H1 (cell line): ENCODE data around the gene SHISA6. TPM values are rescaled to one million over a fixed set of nuclear protein-coding genes. Genes with fewer than 3 reads are reported as not detected.

Experiments
- CTCF ChIA-PET: fragments of 300-600 bp; sonication (Branson Sonifier 250); formaldehyde crosslinking; loops from one replicate; lab custom pipeline; 2021; ENCODE audit not compliant: partially characterized antibody; lab: Charles Lee
- POLR2A ChIA-PET: fragments of 300-600 bp; sonication (Branson Sonifier 250); formaldehyde crosslinking; loops from one replicate; lab custom pipeline; 2021; ENCODE audit warnings: inconsistent platforms; ENCODE audit not compliant: partially characterized antibody; lab: Charles Lee
- DNase-seq, 2 experiments: peaks; one replicate each; pipeline versions ENCODE4 v3.0.0 to v3.0.0-alpha.2; 2010 to 2022; ENCODE audit warnings: low spot score in 2 of 2, low read depth in 1 of 2, mixed read lengths in 1 of 2
- FAIRE-seq: peaks from 2 replicates; lab custom pipeline; 2011; peaks lifted over from hg19 to GRCh38; lab: Jason Lieb, UNC
- H2AFZ ChIP-seq: 2 replicates; pipeline ENCODE4 v1.8.1; 2012; ENCODE audit warnings: low read length, inconsistent platforms
- H2AK5ac ChIP-seq: 2 replicates; pipeline ENCODE4 v1.6.1; 2013; ENCODE audit warnings: low read depth, low read length
- H2BK120ac ChIP-seq: replicated peaks from 2 replicates; pipeline ENCODE3; 2013; ENCODE audit warnings: low read depth, low read length, inconsistent platforms
- H2BK12ac ChIP-seq: 2 replicates; pipeline ENCODE4 v1.6.1; 2013; ENCODE audit warnings: low read depth, low read length
- H2BK15ac ChIP-seq: 2 replicates; pipeline ENCODE4 v1.6.1; 2013; ENCODE audit warnings: low read length
- H2BK20ac ChIP-seq: 2 replicates; pipeline ENCODE4 v1.6.1; 2013; ENCODE audit warnings: low read length
- H2BK5ac ChIP-seq: 2 replicates; pipeline ENCODE4 v1.6.1; 2013; ENCODE audit warnings: low read depth, low read length
- H3K14ac ChIP-seq: 2 replicates; pipeline ENCODE4 v1.6.1; 2013; ENCODE audit warnings: inconsistent platforms; ENCODE audit not compliant: insufficient read length
- H3K18ac ChIP-seq: 2 replicates; pipeline ENCODE4 v1.6.1; 2013; ENCODE audit warnings: low read length; ENCODE audit errors: extremely low read depth
- H3K23ac ChIP-seq: 2 replicates; pipeline ENCODE4 v1.6.1; 2013; ENCODE audit warnings: inconsistent platforms; ENCODE audit not compliant: insufficient read length
- H3K23me2 ChIP-seq: 2 replicates; pipeline ENCODE4 v1.6.1; 2013; ENCODE audit warnings: low read depth, low read length
- H3K27ac ChIP-seq: 2 replicates; pipeline ENCODE4 v1.6.1; 2011; ENCODE audit warnings: low read depth, low read length, inconsistent platforms
- H3K27me3 ChIP-seq, 4 experiments: replicated peaks in 1 of 4; 1 replicate in 1 of 4; 2 replicates in 3 of 4; pipeline versions ENCODE4 v1.6.1 to v1.8.1; 2011 to 2013; ENCODE audit warnings: low read length in 3 of 4, mild to moderate bottlenecking in 3 of 4, inconsistent platforms in 2 of 4, mixed read lengths in 2 of 4, moderate library complexity in 1 of 4; ENCODE audit not compliant: control insufficient read depth in 3 of 4, insufficient read depth in 3 of 4; ENCODE audit errors: extremely low read depth in 1 of 4
- H3K36me3 ChIP-seq, 4 experiments: 2 replicates each; pipeline versions ENCODE4 v1.6.1 to v1.8.1; 2011 to 2013; ENCODE audit warnings: mild to moderate bottlenecking in 4 of 4, low read length in 3 of 4, moderate library complexity in 2 of 4, control low read depth in 1 of 4, inconsistent platforms in 1 of 4; ENCODE audit not compliant: insufficient read depth in 4 of 4, control insufficient read depth in 2 of 4
- H3K4ac ChIP-seq: replicated peaks from 2 replicates; pipeline ENCODE3; 2013; ENCODE audit warnings: low read length, low read depth, mixed read lengths, inconsistent platforms; ENCODE audit not compliant: insufficient read length
- H3K4me1 ChIP-seq, 4 experiments: replicated peaks in 1 of 4; 1 replicate in 1 of 4; 2 replicates in 3 of 4; pipeline versions ENCODE4 v1.6.1 to v1.8.1; 2011 to 2013; ENCODE audit warnings: low read length in 3 of 4, inconsistent platforms in 2 of 4, mixed read lengths in 1 of 4; ENCODE audit not compliant: insufficient read depth in 4 of 4, control insufficient read depth in 3 of 4
- H3K4me2 ChIP-seq, 2 experiments: 2 replicates each; pipeline versions ENCODE4 v1.6.1 to v1.8.1; 2011 to 2013; ENCODE audit warnings: low read depth in 2 of 2, low read length in 2 of 2, control low read depth in 1 of 2, inconsistent platforms in 1 of 2, mild to moderate bottlenecking in 1 of 2; ENCODE audit not compliant: insufficient read depth in 1 of 2
- H3K4me3 ChIP-seq, 4 experiments: fragments of 200-600, 300-600 bp in 1 of 4; sonication (generic), shearing (Covaris generic), sonication (Bioruptor Twin) in 1 of 4; 2 replicates each; pipeline versions ENCODE4 v1.5.1 to v1.8.1; 2011 to 2016; ENCODE audit warnings: low read length in 4 of 4, low read depth in 3 of 4, control low read depth in 2 of 4, inconsistent platforms in 2 of 4, mild to moderate bottlenecking in 2 of 4, mixed read lengths in 1 of 4, moderate library complexity in 1 of 4; ENCODE audit not compliant: insufficient read depth in 2 of 4; ENCODE audit errors: extremely low read depth in 1 of 4
- H3K56ac ChIP-seq: replicated peaks from 2 replicates; pipeline ENCODE3; 2013; ENCODE audit warnings: low read depth, mild to moderate bottlenecking, mixed read lengths, low read length, inconsistent platforms; ENCODE audit not compliant: insufficient read length
- H3K79me1 ChIP-seq: 2 replicates; pipeline ENCODE4 v1.6.1; 2013; ENCODE audit warnings: low read depth, low read length, control low read depth
- H3K79me2 ChIP-seq, 2 experiments: 2 replicates each; pipeline versions ENCODE4 v1.6.1 to v1.8.1; 2012 to 2013; ENCODE audit warnings: low read length in 2 of 2, mild to moderate bottlenecking in 2 of 2, inconsistent platforms in 1 of 2; ENCODE audit not compliant: insufficient read depth in 2 of 2, control insufficient read depth in 1 of 2
- H3K9ac ChIP-seq, 4 experiments: replicated peaks in 1 of 4; 1 replicate in 1 of 4; 2 replicates in 3 of 4; pipeline versions ENCODE4 v1.6.1 to v1.8.1; 2011 to 2013; ENCODE audit warnings: low read depth in 3 of 4, low read length in 3 of 4, control low read depth in 2 of 4, mild to moderate bottlenecking in 2 of 4, moderate library complexity in 2 of 4, inconsistent platforms in 1 of 4; ENCODE audit errors: extremely low read depth in 1 of 4
- H3K9me3 ChIP-seq, 2 experiments: 2 replicates each; pipeline versions ENCODE4 v1.6.1 to v1.8.1; 2012 to 2013; ENCODE audit warnings: mild to moderate bottlenecking in 2 of 2, moderate library complexity in 2 of 2, control low read depth in 1 of 2, inconsistent platforms in 1 of 2, low read depth in 1 of 2, low read length in 1 of 2, mixed read lengths in 1 of 2; ENCODE audit not compliant: insufficient read depth in 2 of 2
- H4K20me1 ChIP-seq, 2 experiments: replicated peaks in 1 of 2; 2 replicates each; pipeline versions ENCODE3 to v1.8.1; 2011 to 2013; ENCODE audit warnings: inconsistent platforms in 2 of 2, low read length in 2 of 2, mild to moderate bottlenecking in 1 of 2; ENCODE audit not compliant: insufficient read depth in 2 of 2, control insufficient read depth in 1 of 2
- H4K5ac ChIP-seq: 2 replicates; pipeline ENCODE4 v1.6.1; 2013; ENCODE audit warnings: low read length, low read depth, mixed read lengths, inconsistent platforms; ENCODE audit not compliant: insufficient read length
- H4K8ac ChIP-seq: 2 replicates; pipeline ENCODE4 v1.8.0; 2013; ENCODE audit warnings: mild to moderate bottlenecking, moderate library complexity, low read length, inconsistent platforms; ENCODE audit not compliant: insufficient read depth; ENCODE audit errors: extremely low read depth
- H4K91ac ChIP-seq: replicated peaks from 2 replicates; pipeline ENCODE3; 2013; ENCODE audit warnings: low read length, mixed read lengths, inconsistent platforms; ENCODE audit not compliant: insufficient read length
- CREB1 ChIP-seq: IDR thresholded peaks from 2 replicates; pipeline ENCODE4 v1.6.1; 2012; ENCODE audit warnings: inconsistent platforms
- WGBS, 2 experiments: shearing (Covaris generic) in 1 of 2; methylation state at CpG; one replicate each; pipeline versions ENCODE4 v1.1.6 to v1.1.7; 2013 to 2015; ENCODE audit warnings: low lambda C conversion rate in 2 of 2, mixed read lengths in 2 of 2, inconsistent platforms in 1 of 2, low coverage in 1 of 2, missing lambda C conversion rate in 1 of 2; ENCODE audit not compliant: insufficient replicate concordance in 2 of 2, insufficient coverage in 1 of 2, insufficient read length in 1 of 2; ENCODE audit errors: extremely low coverage in 1 of 2, missing lambda C conversion rate in 1 of 2; 5-methylcytosine and 5-hydroxymethylcytosine counted together
- polyA plus RNA-seq, 7 experiments: library from polyadenylated mRNA; depleted of rRNA in 3 of 7; stranded (reverse) in 5 of 7; unstranded in 2 of 7; fragments of >200 nt in 5 of 7; fragments of 200-250 nt in 2 of 7; gene quantifications; 1 replicate in 5 of 7; 2 replicates in 1 of 7; 4 replicates in 1 of 7; pipeline versions ENCODE4 v1.2.1 to v1.2.3, GENCODE V29; 2011 to 2013; ENCODE audit warnings: missing spikeins in 2 of 7, mixed read lengths in 2 of 7
- total RNA-seq: library from RNA; stranded (reverse); fragmentation: NEBNext Ultra II Directional; extraction: Animal tissue kit (Norgen Biotek cat#: 25700); gene quantifications from 2 replicates; pipeline ENCODE4 v1.2.1, GENCODE V29; 2021

SHISA6 gene
- total and polyA plus RNA-seq, 2 of the 8 experiments (the other 6 are each of a cell fraction or from before 2014, with no cell fraction given) = 2.9 to 4.8 TPM

- CTCF ChIA-PET = interaction anchor here (0.5 to 1.6 kb wide), 2 partner anchors 363 to 680 kb away, joined by 3 to 7 read pairs; no protein-coding TSS in a partner anchor
- H4K5ac ChIP-seq = no peak overlapping the region
- no peaks in the 10 kb centered on the region for H4K20me1 ChIP-seq
- H2BK5ac ChIP-seq = no peak overlapping the region
- H3K27ac ChIP-seq = no peak overlapping the region
- no peak overlapping the region for H3K23ac ChIP-seq
- no peak overlapping the region for H3K18ac ChIP-seq
- H3K79me1 ChIP-seq = no peaks in the 10 kb centered on the region
- H4K91ac ChIP-seq = no peak overlapping the region
- POLR2A ChIA-PET = no interaction called here
- no peak overlapping the region for H2BK12ac ChIP-seq
- DNase-seq (no peak), FAIRE-seq (no peak)
- no peak overlapping the region for H3K9ac ChIP-seq
- no peaks in the 10 kb centered on the region for H3K9me3 ChIP-seq
- H3K56ac ChIP-seq = no peak overlapping the region
- H3K23me2 ChIP-seq = no peaks in the 10 kb centered on the region; the same call in 1 of the 2 replicates
- no peaks in the 10 kb centered on the region for H3K36me3 ChIP-seq
- no peak overlapping the region for H4K8ac ChIP-seq
- H2BK15ac ChIP-seq = no peak overlapping the region
- no peak overlapping the region for H2BK20ac ChIP-seq
- H3K4me3 ChIP-seq = no peak overlapping the region
- H3K27me3 ChIP-seq = no peaks in the 10 kb centered on the region
- WGBS, 2 experiments = 89% methylated on average over 6 of the region's 6 CpGs; no CpG with 5 or more reads in 1 of the 2 experiments
- no peak overlapping the region for H3K4ac ChIP-seq
- no peak overlapping the region for H2AK5ac ChIP-seq
- H2AFZ ChIP-seq = no peak overlapping the region
- H3K4me2 ChIP-seq = no peak overlapping the region
- no peak overlapping the region for H3K14ac ChIP-seq
- no peak overlapping the region for H2BK120ac ChIP-seq
- H3K79me2 ChIP-seq = no peaks in the 10 kb centered on the region
- H3K4me1 ChIP-seq = peaks cover 0 to 3% (median 0%) of the 10 kb centered on the region in 4 experiments; a peak in 3 of 7 replicates
- TF ChIP-seq CREB1 = no peak
- TF ChIP-seq, all 59 proteins: peak for 0
Observed at GRCh38 chr17:11555530-11555929, 314.5 kb downstream of the SHISA6 start.
